ENCODE measurements around the gene TMEM63B.

The TMEM63B gene

DNA sequence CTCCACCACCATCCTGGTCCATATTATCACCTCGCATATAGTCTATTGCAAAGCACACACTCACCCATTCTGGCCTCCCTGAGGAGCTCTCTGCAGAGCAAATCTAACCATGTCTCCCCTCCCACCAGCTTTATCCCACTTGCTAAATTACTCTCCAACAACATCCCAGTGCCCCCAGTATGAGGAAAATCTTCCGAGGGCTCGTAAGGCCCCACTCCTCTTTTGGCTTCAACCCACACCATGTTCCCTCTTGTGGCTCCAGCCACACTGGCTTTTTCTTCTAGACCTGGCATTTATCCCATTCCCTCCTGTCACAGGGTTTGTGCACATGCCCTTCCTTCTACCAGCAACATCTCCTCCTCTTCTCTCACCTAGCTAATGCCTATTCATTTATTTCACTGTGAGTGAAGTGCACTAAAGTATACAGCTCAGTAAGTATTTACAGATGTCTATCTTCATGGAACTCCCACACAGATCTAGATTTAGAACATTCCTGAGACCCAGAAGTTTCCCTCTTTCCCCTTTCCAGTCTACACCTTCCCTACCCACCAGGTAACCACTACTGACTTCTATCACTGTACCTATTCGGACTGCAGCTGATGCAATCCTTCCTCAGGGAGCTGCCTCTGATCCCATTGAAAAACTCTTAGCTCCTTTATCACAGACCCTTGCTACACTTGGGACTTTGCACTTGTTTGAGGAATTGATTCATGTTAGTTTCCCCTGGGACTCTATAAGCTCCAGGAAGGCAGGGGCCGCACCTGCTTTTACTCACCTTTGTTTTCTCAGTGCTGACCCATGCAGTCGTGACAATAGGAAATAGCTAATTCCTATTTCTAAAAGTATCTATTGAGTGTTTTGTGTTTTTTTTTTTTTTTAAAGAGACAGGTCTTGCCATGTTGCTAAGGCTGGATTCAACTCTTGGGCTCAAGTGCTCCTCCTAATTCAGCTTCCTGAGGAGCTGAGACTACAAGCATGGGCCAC is 15.6 kb upstream of the TMEM63B start:
- CTCF ChIA-PET, result interaction anchor here (0.9 to 15.2 kb wide), 8 partner anchors 12 to 155 kb away, joined by 3 to 196 read pairs (median 3); no protein-coding TSS in a partner anchor
- TF ChIP-seq, protein P1, sequence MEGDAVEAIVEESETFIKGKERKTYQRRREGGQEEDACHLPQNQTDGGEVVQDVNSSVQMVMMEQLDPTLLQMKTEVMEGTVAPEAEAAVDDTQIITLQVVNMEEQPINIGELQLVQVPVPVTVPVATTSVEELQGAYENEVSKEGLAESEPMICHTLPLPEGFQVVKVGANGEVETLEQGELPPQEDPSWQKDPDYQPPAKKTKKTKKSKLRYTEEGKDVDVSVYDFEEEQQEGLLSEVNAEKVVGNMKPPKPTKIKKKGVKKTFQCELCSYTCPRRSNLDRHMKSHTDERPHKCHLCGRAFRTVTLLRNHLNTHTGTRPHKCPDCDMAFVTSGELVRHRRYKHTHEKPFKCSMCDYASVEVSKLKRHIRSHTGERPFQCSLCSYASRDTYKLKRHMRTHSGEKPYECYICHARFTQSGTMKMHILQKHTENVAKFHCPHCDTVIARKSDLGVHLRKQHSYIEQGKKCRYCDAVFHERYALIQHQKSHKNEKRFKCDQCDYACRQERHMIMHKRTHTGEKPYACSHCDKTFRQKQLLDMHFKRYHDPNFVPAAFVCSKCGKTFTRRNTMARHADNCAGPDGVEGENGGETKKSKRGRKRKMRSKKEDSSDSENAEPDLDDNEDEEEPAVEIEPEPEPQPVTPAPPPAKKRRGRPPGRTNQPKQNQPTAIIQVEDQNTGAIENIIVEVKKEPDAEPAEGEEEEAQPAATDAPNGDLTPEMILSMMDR (IDR thresholded peaks at IDR 0.05; ENCODE audit: insufficient read depth, low read length, missing control alignments), result no peak
- no peak overlapping the region for H3K4me3 ChIP-seq (ENCODE audit: low read depth, low read length)
- no peak for DNase-seq (ENCODE audit: low read depth, low spot score)
- POLR2A ChIA-PET, result no interaction called here

DNA sequence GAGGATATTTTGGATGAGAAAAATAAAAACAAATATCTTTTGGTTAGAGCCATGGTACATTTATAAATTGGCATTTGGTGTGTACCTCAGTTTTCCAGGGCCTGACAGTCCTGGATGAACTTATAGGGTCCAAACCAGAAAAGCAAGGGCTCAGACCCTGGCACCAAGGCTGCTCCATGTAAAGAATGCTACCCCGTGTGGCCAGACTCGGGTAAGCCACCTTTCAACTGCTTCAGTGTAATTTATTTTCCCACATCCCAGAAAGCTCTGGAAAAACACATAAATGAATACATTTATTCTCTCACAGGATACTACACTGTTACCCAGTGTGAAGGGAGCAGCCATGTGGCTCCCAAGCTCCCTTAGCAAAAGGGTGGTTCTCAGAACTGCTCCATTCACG is 13.9 kb upstream of the TMEM63B start:
- H3K4me3 ChIP-seq (ENCODE audit: low read depth, low read length), result no peak overlapping the region
- no peak for DNase-seq (ENCODE audit: low read depth, low spot score)
- ChIA-PET POLR2A (no interaction called here), CTCF (interaction anchor here (1.0 to 15.2 kb wide), 3 partner anchors 14 to 143 kb away, joined by 3 to 196 read pairs (median 5); no protein-coding TSS in a partner anchor)
- TF ChIP-seq, protein P1 (IDR thresholded peaks at IDR 0.05; ENCODE audit: insufficient read depth, low read length, missing control alignments), result peak; percentile 11

DNA sequence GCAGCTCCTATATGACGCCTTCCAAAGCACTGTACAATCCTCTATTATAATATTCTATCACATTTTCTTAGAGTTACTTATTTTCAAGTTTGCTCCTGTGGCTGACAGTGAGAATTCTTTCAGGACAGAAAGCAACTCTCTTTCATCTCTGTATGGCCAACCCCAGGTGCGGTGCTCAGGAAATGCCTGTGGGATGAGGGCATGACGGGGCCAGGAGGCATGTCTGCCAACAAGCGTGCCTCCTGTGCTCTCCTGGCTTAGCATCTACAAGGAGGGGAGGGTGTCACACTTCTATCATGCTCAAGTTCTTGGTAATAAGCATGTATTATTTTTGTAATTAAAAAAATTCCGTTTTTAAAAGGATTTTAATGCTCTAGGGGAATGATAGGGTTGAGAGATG is 11.5 kb upstream of the TMEM63B start:
- ChIA-PET CTCF (interaction anchor here (0.7 to 15.2 kb wide), 6 partner anchors 8 to 105 kb away, joined by 3 to 196 read pairs (median 4); no protein-coding TSS in a partner anchor), POLR2A (interaction anchor here (1.4 kb wide), 1 partner anchor 19 kb away, joined by 4 read pairs; no protein-coding TSS in a partner anchor)
- H3K4me3 ChIP-seq (ENCODE audit: low read depth, low read length), result no peak overlapping the region
- TF ChIP-seq, protein P1 (IDR thresholded peaks at IDR 0.05; ENCODE audit: insufficient read depth, low read length, missing control alignments), result no peak
- DNase-seq (ENCODE audit: low read depth, low spot score), result no peak

DNA sequence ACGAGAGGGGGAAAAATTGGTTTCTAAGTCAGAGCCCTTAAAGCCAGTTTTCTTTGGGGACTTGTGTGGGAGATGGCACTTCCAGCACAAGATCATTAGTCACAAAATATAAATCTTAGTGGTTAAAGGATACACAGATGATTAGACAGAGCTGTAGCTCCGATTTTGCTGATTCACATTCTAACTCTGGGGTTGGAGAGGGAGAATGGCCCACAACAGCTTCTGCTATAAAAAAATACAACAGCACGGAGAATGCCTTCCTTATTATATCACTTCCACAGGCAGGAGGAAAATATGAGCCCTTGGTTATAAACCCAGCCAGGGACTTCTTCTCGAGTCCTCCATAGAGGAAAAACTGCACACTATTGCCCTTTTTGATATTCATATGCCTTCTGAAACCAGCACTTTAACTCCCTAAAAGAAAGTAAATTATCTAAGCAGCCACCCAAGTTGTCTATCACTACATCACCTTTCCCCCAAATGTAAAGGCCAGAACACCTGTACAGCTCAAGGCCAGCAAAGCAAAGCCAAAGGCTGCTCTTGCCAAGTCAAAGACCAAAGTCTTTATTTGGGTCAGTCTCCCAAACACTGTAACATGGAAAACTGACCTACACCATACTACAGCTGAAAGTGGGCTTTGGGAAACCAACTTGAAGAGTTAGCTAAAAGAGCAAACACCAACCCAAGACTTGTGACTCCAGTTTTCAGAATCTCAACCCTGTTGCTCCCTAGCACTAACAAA is 10.5 kb upstream of the TMEM63B start:
- CTCF ChIA-PET, result interaction anchor here (0.7 to 15.2 kb wide), 8 partner anchors 7 to 121 kb away, joined by 3 to 196 read pairs (median 3); no protein-coding TSS in a partner anchor
- POLR2A ChIA-PET, result interaction anchor here (0.7 to 1.4 kb wide), 2 partner anchors 9 to 20 kb away, joined by 3 to 4 read pairs; no protein-coding TSS in a partner anchor

DNA sequence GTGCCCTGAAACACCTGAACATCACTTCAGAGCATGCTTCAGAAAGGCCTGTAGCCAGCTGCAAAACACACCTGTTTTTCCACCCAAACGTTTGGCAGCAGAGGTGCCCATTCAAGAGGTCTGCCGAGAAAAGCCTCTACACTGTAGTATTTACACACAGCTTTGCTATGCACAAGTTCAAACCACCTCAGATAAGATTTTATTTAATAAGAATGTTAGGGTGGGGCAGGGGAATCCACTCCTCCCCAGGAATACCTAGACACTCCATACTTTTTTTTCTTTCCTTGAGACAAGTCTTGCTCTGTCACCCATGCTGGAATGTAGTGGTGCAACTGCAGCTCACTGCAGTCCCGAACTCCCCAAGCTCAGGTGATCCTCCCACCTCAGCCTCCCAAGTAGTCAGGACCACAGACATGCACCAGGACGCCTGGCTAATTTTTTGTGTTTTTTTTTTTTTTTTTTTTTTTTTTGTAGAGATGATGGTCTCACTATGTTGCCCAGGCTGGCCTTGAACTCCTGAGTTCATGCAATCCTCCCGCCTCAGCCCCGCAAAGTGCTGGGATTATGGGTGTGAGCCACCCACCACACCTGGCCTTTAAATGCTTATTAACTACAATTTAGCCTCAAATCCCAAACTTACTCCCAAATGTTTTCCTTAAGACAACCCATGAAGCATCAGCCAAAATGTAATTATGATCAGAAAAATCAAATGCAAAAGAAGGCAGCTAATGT is 9.8 kb upstream of the TMEM63B start:
- TF ChIP-seq, protein P1 (IDR thresholded peaks at IDR 0.05; ENCODE audit: insufficient read depth, low read length, missing control alignments), result no peak
- ChIA-PET POLR2A (no interaction called here), CTCF (interaction anchor here (0.6 to 15.2 kb wide), 9 partner anchors 18 to 393 kb away, joined by 3 to 196 read pairs (median 3); no protein-coding TSS in a partner anchor)
- DNase-seq (ENCODE audit: low read depth, low spot score), result no peak
- no peak overlapping the region for H3K4me3 ChIP-seq (ENCODE audit: low read depth, low read length)

More for the DNA sequence above, 10.5 kb upstream of the TMEM63B start:
- DNase-seq (ENCODE audit: low read depth, low spot score), result peak; percentile 74
- peak overlapping the region; percentile 19; the same call in 1 of the 2 replicates for H3K4me3 ChIP-seq (ENCODE audit: low read depth, low read length)
- TF ChIP-seq, protein P1 (IDR thresholded peaks at IDR 0.05; ENCODE audit: insufficient read depth, low read length, missing control alignments), result no peak

Measured in AG04449 (cell line).